CMK (cell line): ENCODE results near the gene GRIPAP1.
A peak's percentile ranks its signal among the peaks of the same experiment; 100 is the strongest.

Source experiments
- DNase-seq: peaks from one replicate; pipeline ENCODE4 v3.0.0-alpha.2; 2010; ENCODE audit warnings: low read depth

GRIPAP1 gene, protein sequence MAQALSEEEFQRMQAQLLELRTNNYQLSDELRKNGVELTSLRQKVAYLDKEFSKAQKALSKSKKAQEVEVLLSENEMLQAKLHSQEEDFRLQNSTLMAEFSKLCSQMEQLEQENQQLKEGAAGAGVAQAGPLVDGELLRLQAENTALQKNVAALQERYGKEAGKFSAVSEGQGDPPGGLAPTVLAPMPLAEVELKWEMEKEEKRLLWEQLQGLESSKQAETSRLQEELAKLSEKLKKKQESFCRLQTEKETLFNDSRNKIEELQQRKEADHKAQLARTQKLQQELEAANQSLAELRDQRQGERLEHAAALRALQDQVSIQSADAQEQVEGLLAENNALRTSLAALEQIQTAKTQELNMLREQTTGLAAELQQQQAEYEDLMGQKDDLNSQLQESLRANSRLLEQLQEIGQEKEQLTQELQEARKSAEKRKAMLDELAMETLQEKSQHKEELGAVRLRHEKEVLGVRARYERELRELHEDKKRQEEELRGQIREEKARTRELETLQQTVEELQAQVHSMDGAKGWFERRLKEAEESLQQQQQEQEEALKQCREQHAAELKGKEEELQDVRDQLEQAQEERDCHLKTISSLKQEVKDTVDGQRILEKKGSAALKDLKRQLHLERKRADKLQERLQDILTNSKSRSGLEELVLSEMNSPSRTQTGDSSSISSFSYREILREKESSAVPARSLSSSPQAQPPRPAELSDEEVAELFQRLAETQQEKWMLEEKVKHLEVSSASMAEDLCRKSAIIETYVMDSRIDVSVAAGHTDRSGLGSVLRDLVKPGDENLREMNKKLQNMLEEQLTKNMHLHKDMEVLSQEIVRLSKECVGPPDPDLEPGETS

DNA sequence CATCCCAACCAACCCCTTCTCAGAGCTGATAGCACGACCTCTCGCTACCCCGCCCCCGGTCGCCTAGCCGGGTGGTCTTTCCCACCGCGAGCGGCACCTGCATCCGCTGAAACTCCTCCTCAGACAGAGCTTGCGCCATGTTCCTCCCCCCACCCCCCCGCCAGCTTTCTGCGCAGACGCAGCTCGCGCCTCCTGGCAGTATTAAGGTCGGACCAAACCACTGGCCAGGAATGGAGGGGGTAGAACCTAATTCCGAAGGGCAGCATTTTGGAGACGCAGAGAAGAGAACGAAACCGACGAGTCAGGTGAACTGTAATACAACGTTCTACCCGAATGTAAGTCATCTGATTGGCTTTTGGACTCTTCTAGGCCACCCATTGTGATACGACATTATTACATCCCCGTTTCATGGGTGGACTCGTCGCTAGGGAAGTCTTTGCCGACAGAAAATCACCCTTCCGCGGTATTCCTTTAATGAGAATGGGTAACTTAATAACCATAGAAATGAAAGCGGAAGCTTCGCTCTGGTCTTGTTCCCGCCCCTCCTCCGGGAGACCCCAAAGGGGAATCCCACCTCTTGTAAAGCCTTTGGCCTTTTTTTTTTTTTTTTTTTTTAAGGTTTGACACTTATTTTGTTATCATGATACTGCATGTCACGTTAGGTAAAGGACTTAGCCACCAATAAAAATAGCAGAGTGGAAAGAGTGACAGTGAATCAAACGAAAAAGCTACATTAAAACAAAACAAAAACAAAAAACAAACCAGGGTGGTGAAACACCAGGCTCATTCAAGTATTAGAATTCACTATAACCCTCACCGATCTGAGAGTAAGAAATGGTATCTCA, at the start of gene GRIPAP1:
Gene GRIPAP1 (minus strand): TSS at position 174 of the 845 bp plus-strand sequence. CDS start 35 bp downstream, at position 139.
- DNase-seq: peak; percentile 84

DNA sequence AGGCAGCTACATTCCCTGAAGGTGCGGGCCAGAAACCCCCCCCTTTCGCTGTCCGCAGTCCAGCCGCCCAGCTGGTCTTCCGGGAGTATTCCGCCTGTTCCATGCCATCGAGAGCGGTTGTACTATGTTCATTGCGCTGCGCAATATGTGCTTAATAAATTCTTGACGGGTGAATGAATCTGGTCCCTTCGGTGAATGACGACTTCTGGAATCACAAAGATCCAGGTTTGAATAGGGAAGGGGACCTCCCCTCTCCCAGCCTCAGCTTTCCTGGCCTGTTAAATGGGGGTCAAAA, 41.9 kb upstream of the GRIPAP1 start:
- DNase-seq: no peak

- DNase-seq: peak; percentile 98
Observed at GRCh38 chrX:49043220-49043986, 41.3 kb upstream of the GRIPAP1 start, which contains the start of gene TFE3. Gene TFE3, minus strand, starts transcription at chrX:49043357. Its CDS starts 131 bp downstream, at chrX:49043226.

GRCh38 chrX:49042581-49043219, 40.6 kb upstream of the GRIPAP1 start:
- no peak for DNase-seq

DNA sequence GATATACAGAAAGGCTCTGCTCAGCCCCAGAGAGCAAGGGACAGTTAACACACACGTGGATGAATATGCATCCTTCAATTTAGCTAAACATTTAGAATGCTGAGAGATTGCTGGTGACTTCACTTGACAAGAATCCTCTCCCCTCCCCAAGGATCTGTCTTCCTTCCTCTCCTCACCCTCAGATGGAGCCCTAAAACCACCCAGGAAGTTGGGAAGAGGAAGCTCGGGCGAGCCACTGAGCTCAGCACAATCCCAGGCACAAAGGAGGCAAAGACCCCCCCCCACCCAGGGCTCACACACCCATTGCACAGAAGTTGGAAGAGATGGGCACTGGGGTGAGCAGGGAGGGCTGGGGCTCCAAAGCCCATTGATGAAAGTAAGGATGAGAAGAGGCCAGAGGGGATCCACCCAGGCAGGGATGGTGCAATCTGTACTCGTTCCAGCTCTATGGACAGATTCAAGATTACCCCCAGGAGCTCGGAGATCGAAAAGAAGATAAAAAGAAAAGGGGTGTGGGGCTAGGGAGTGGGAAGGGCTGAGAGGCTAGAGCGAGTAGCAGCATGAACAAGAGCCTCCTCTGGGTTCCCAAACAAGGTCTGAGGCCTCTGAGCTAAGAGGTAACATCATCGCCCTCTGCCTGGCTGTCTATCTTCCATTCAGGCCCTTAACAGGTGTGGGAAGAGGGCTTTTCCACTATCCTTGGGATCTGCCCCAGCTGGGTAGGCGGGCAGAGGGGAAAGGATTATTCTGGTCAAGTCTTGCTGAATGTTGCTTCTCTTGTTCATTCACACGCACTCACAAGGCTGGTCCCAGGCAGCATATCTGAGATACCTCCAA, 39.9 kb upstream of the GRIPAP1 start:
- DNase-seq: no peak

- no peak for DNase-seq
Observed at GRCh38 chrX:49040376-49040955, 38.4 kb upstream of the GRIPAP1 start.

- DNase-seq: peak; percentile 94
Observed at GRCh38 chrX:49039598-49040375, 37.7 kb upstream of the GRIPAP1 start.

GRCh38 chrX:49037883-49038475, 35.9 kb upstream of the GRIPAP1 start:
- no peak for DNase-seq

DNA sequence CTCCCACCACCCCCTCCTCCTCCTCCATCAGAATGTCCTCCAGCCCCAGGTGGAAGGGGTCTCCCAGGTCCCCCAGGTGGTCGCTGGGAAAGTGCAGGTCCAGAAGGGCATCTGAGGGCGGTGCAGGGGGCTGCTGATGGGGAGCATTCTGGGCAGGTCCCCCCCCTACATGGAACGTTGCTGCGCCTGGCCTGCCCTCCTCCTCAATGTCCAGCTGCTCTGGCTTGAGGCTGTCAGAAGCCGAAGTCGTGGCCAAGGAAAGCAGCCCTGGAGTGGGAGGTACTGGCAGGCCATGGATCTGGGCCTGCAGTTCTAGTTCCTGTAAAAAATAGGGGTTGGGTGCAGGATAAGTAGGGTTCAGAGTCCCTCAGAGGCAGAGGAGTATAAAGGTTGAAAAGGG, 28.2 kb upstream of the GRIPAP1 start:
- no peak for DNase-seq

DNA sequence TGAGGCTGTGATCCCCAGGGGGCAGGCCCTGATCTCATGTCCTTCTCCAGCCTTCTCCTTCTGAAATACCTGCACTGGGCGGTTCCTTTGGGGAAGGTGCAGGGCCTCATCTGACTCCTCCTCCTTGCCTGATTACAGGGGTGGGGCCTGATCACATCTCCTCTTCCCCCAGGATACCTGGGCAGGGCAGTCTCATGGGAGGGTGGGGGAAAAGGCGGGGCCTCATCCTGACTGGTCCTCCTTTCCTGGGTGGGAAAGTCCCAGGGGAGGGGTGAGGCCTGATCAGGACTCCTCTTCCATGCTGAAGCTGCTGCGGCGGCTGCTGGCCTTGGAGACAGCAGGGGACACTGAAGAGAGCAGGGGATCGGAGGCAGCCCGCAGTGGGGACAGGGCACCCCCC, 27.8 kb upstream of the GRIPAP1 start:
- DNase-seq: no peak

DNA sequence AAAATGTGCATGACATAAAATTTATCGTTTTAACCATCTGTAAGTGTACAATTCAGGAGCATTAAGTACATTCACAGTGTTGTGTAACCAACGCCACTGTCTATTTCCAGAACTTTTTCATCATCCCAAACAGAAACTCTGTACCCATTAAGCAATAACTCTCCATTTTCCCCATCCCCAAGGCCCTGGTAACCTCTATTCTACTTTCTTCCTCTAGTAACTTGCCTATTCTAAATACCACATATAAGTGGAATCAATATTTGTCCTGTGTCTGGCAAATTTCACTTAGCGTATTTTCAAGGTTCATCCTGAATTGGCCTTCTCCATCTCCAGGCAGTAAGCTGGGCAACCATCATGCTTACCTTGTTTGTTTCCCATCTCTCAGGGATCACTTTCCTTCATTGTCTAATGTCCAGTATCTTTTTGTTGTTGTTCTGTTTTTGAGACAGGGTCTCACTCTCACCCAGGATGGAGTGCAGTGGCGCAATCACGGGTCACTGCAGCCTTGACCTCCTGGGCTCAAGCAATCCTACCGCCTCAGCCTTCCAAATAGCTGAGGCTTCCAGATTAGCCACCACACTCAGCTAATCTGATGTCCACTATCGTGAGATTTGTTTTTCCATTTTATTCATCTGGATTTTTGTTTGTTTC, 17.7 kb upstream of the GRIPAP1 start:
- DNase-seq: no peak

GRCh38 chrX:49019050-49019449, 17.0 kb upstream of the GRIPAP1 start:
- DNase-seq: no peak

- no peak for DNase-seq
Observed at GRCh38 chrX:49003696-49004095, 1.6 kb upstream of the GRIPAP1 start.

DNA sequence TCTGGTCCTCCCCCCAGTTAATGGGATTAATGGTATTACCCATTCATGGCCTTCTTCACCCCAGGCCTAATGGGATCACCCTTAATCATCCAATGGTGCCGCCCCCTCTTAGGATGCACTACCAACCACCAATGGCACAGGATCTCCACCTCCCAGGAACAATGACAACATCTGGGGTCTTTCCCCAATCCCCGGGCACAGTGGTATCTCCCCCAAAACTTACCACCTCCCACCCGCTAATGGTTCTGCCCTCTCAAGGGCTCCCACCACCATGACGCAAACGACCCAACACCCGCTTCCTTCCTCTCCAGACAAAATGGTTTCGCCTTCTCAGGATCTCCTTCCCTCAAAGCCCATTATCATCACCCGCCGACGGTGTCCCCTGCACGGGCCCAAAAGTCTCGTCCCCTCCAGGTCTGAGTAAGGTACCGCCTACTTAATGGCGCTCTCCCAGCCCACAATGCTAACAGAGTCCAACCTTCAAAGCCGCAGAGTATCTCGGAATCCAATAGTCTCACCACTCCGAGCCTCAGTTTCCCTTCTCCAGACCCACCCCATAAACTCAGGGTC, 458 bp downstream of the GRIPAP1 start:
- peak; percentile 51 for DNase-seq

DNA sequence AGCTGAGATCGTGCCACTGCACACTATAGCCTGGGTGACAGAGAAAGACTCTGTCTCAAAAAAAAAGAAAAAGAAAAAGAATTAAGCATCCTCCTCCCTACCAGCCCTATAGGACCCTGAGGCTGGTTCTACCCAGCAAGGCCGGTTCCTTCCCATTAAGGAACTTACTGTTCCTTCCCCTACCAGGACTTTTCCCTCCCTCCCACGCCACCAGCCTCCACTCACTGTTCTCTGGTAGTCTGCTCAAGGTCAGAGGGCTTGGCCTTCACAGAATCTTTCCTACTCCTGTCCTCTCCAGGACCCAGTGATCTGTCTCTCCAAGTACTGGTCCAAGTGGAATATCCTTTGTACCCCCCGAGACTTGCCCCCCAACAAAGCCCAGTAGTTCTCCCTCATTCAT, 1.4 kb downstream of the GRIPAP1 start:
- DNase-seq: no peak

DNA sequence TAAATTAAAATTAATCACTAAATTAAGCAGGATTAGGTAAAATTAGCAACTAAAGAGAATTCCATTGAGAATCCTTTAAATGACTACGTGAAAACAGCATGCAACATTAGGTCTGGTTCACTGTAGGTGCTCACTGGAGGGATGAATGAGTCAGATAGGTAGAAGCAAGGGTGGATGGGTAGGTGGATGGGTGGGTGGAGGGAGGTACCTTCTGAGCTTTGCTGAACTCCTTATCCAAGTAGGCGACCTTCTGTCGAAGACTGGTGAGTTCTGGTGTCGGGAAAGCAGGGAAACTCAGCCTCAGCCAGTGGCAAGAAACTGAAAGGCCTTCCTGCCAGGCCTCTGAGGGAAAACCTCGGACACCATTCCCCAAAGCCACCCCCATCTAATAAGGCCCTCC, 3.0 kb downstream of the GRIPAP1 start:
- no peak for DNase-seq

DNA sequence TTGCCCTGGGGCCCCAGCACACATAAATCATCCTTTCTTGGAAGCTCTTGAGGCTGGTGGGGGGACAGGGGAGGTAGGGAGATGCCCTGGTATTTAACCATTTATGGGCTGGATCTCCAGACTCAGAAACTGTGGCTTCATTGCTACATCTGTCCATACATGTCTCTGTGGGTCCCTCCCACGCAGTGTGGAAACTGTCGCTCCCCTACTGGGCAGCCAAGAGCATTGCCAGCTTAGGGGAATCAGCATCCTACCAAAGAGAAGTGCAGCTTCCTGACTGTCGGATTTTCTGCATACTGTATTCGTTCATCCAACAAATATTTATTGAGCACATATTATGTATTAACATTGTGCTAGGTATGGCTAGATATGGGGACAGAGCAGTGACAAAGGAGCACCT, 3.7 kb downstream of the GRIPAP1 start:
- peak; percentile 24 for DNase-seq

- DNase-seq: no peak
Observed at GRCh38 chrX:48997865-48998264, 4.2 kb downstream of the GRIPAP1 start.
